Measurements from ENCODE around the gene DICER1. TPM values are rescaled to one million over a fixed set of nuclear protein-coding genes. Genes with fewer than 3 reads are reported as not detected.

DICER1 gene
- total RNA-seq, 1 donor from 2014 or later = 64.0 TPM

- no peak overlapping the region for H3K27ac Mint-ChIP-seq
Observed at GRCh38 chr14:95193081-95193480, 35.8 kb upstream of the DICER1 start.

DNA sequence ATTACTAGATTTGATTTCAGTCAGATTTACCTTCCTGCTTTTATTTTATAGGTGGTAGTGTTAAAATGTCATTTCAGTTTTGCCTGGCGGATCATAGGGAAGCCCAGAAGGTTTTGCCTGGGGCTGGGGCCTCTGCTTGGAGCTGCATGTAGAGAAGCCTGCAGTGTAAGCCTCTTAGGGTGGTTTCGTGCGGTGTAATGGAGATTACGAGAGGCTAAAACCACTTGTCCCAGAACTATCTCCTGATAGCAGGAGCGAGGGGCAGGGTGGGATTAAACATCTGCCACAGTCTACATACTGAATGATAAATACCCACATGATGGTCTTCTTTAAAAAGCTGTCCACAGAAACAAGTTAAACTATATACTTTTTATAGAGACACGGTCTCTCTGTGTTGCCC, 35.0 kb upstream of the DICER1 start:
- intact Hi-C loops (cut with micrococcal nuclease) = no loop called here
- Mint-ChIP-seq H3K4me1 (ENCODE audit: low read depth) (peaks cover 2% of the 10 kb centered on the region), H3K27me3 (ENCODE audit: low read depth) (peaks cover 12% of the 10 kb centered on the region), H3K4me3 (ENCODE audit: low read depth) (no peak overlapping the region), H3K27ac (no peak overlapping the region), H3K9me3 (peaks cover 6% of the 10 kb centered on the region), H3K36me3 (ENCODE audit: low read depth) (no peaks in the 10 kb centered on the region)
- DNase-seq (ENCODE audit: low spot score) = no peak

More at GRCh38 chr14:95193081-95193480, 35.8 kb upstream of the DICER1 start:
- no peak overlapping the region for H3K4me3 Mint-ChIP-seq (ENCODE audit: low read depth)
- DNase-seq (ENCODE audit: low spot score) = no peak
- peaks cover 4% of the 10 kb centered on the region for H3K9me3 Mint-ChIP-seq
- peaks cover 2% of the 10 kb centered on the region for H3K4me1 Mint-ChIP-seq (ENCODE audit: low read depth)
- no peaks in the 10 kb centered on the region for H3K36me3 Mint-ChIP-seq (ENCODE audit: low read depth)
- intact Hi-C loops (cut with micrococcal nuclease) = no loop called here
- H3K27me3 Mint-ChIP-seq (ENCODE audit: low read depth) = peaks cover 12% of the 10 kb centered on the region

GRCh38 chr14:95191445-95192199, 34.3 kb upstream of the DICER1 start:
- intact Hi-C loops (cut with micrococcal nuclease) = no loop called here
- Mint-ChIP-seq H3K27me3 (ENCODE audit: low read depth) (peaks cover 12% of the 10 kb centered on the region), H3K9me3 (peaks cover 6% of the 10 kb centered on the region)

GRCh38 chr14:95190857-95191256, 33.5 kb upstream of the DICER1 start:
- Mint-ChIP-seq H3K27ac (no peak overlapping the region), H3K27me3 (ENCODE audit: low read depth) (peaks cover 14% of the 10 kb centered on the region)
- intact Hi-C loops (cut with micrococcal nuclease) = no loop called here

More at GRCh38 chr14:95191445-95192199, 34.3 kb upstream of the DICER1 start:
- no peaks in the 10 kb centered on the region for H3K36me3 Mint-ChIP-seq (ENCODE audit: low read depth)
- no peak overlapping the region for H3K4me3 Mint-ChIP-seq (ENCODE audit: low read depth)
- H3K27ac Mint-ChIP-seq = no peak overlapping the region
- DNase-seq (ENCODE audit: low spot score) = no peak
- peaks cover 2% of the 10 kb centered on the region for H3K4me1 Mint-ChIP-seq (ENCODE audit: low read depth)

GRCh38 chr14:95190346-95190840, 33.1 kb upstream of the DICER1 start:
- Mint-ChIP-seq H3K27ac (no peak overlapping the region), H3K9me3 (peaks cover 6% of the 10 kb centered on the region), H3K27me3 (ENCODE audit: low read depth) (peaks cover 16% of the 10 kb centered on the region), H3K4me3 (ENCODE audit: low read depth) (no peak overlapping the region), H3K36me3 (ENCODE audit: low read depth) (no peaks in the 10 kb centered on the region), H3K4me1 (ENCODE audit: low read depth) (peaks cover 3% of the 10 kb centered on the region)
- intact Hi-C loops (cut with micrococcal nuclease) = no loop called here
- DNase-seq (ENCODE audit: low spot score) = no peak

More at GRCh38 chr14:95190857-95191256, 33.5 kb upstream of the DICER1 start:
- Mint-ChIP-seq H3K9me3 (peaks cover 6% of the 10 kb centered on the region), H3K4me1 (ENCODE audit: low read depth) (peaks cover under 1% of the 10 kb centered on the region), H3K4me3 (ENCODE audit: low read depth) (no peak overlapping the region), H3K36me3 (ENCODE audit: low read depth) (no peaks in the 10 kb centered on the region)
- DNase-seq (ENCODE audit: low spot score) = no peak

- intact Hi-C loops (cut with micrococcal nuclease) = no loop called here
- Mint-ChIP-seq H3K9me3 (peaks cover 6% of the 10 kb centered on the region), H3K27ac (no peak overlapping the region), H3K36me3 (ENCODE audit: low read depth) (no peaks in the 10 kb centered on the region), H3K4me1 (ENCODE audit: low read depth) (peaks cover 4% of the 10 kb centered on the region), H3K27me3 (ENCODE audit: low read depth) (peaks cover 19% of the 10 kb centered on the region), H3K4me3 (ENCODE audit: low read depth) (no peak overlapping the region)
- no peak for DNase-seq (ENCODE audit: low spot score)
Observed at GRCh38 chr14:95189367-95190132, 32.2 kb upstream of the DICER1 start.

DNA sequence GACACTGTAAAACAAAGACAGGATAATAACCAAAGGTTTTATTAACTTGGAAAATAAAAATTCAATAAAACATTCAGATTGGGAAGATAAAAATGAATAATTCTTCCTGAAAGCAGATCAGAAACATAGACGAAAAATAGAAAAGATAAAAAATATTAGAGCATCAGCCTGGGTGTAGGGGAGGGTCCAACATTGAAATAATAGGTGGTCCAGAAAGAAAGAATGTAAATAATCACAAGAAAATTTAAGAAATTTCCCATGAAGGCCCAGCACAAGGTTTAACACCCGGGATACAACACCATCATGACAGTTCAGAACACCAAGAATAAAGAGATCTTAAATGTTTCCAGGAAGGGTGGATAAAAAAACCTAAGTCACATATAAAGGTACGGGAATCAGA, 31.1 kb upstream of the DICER1 start:
- DNase-seq (ENCODE audit: low spot score) = no peak
- Mint-ChIP-seq H3K27me3 (ENCODE audit: low read depth) (peaks cover 22% of the 10 kb centered on the region), H3K36me3 (ENCODE audit: low read depth) (no peaks in the 10 kb centered on the region), H3K27ac (no peak overlapping the region), H3K4me3 (ENCODE audit: low read depth) (no peak overlapping the region), H3K4me1 (ENCODE audit: low read depth) (peaks cover 4% of the 10 kb centered on the region), H3K9me3 (peaks cover 6% of the 10 kb centered on the region)
- intact Hi-C loops (cut with micrococcal nuclease) = no loop called here

GRCh38 chr14:95185767-95186392, 28.6 kb upstream of the DICER1 start:
- H3K4me3 Mint-ChIP-seq (ENCODE audit: low read depth) = no peak overlapping the region
- DNase-seq (ENCODE audit: low spot score) = no peak
- H3K27me3 Mint-ChIP-seq (ENCODE audit: low read depth) = peaks cover 22% of the 10 kb centered on the region
- H3K36me3 Mint-ChIP-seq (ENCODE audit: low read depth) = no peaks in the 10 kb centered on the region
- H3K27ac Mint-ChIP-seq = no peak overlapping the region
- intact Hi-C loops (cut with micrococcal nuclease) = no loop called here
- peaks cover 4% of the 10 kb centered on the region for H3K4me1 Mint-ChIP-seq (ENCODE audit: low read depth)
- H3K9me3 Mint-ChIP-seq = peaks cover 6% of the 10 kb centered on the region

DNA sequence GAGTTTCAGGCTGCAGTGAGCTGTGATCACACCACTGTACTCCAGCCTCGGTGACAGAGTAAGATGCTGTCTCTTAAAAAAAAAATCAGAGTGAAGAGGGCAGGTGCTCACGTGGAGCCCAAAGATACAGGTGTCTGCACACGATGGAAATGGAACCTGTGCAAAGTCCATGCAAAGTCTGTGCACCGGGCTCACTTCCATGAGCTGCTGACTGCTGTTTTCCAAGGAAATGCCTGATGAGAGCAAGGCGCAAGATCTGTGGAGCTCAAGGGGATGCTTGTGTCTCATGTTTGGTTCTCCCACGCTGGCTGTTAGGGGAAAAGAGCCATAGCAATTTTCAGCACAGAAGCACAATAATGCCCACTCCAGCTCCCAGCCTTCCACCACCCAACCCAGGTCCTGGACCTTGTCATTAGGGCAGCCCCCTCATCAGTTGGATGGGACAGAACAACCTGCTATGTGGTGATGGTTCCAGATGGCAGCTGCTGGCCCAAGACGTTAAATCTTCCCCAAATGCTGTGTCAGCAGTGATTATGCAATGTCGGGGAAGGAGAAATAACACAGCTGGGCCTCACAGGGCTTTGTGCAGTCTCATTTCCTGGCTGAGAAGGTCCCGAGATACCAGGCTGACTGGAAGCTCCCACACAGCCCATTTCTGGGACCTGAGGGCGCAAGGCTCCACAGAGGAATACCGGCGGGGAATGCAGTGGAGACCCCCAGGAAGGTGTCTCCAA, 27.9 kb upstream of the DICER1 start:
- Mint-ChIP-seq H3K4me1 (ENCODE audit: low read depth) (peaks cover 4% of the 10 kb centered on the region), H3K9me3 (peaks cover 6% of the 10 kb centered on the region), H3K4me3 (ENCODE audit: low read depth) (no peak overlapping the region), H3K27me3 (ENCODE audit: low read depth) (peaks cover 22% of the 10 kb centered on the region), H3K36me3 (ENCODE audit: low read depth) (no peaks in the 10 kb centered on the region), H3K27ac (no peak overlapping the region)
- DNase-seq (ENCODE audit: low spot score) = no peak
- intact Hi-C loops (cut with micrococcal nuclease) = no loop called here

DNA sequence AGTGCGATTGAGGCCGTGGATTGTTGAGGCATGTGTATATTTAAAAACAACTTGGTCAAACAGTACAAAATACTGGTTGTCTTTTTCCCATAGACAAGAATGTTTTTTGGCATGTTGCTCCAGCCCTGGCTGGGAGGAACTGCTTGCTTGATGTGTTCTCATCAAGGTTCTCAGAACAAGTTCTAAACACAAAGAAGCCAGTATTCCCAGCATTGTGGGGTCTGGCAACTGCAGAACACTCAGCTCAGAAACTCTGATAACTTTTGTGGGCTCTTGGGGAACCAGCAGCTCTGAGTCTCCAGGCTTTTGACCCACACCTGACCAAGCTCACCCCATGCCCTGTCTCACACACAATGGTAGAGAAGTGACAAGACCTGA, 27.1 kb upstream of the DICER1 start:
- Mint-ChIP-seq H3K27ac (no peak overlapping the region), H3K36me3 (ENCODE audit: low read depth) (no peaks in the 10 kb centered on the region), H3K4me1 (ENCODE audit: low read depth) (peaks cover 4% of the 10 kb centered on the region), H3K4me3 (ENCODE audit: low read depth) (no peak overlapping the region), H3K9me3 (peaks cover 6% of the 10 kb centered on the region), H3K27me3 (ENCODE audit: low read depth) (peaks cover 17% of the 10 kb centered on the region)
- no peak for DNase-seq (ENCODE audit: low spot score)
- intact Hi-C loops (cut with micrococcal nuclease) = no loop called here

DNA sequence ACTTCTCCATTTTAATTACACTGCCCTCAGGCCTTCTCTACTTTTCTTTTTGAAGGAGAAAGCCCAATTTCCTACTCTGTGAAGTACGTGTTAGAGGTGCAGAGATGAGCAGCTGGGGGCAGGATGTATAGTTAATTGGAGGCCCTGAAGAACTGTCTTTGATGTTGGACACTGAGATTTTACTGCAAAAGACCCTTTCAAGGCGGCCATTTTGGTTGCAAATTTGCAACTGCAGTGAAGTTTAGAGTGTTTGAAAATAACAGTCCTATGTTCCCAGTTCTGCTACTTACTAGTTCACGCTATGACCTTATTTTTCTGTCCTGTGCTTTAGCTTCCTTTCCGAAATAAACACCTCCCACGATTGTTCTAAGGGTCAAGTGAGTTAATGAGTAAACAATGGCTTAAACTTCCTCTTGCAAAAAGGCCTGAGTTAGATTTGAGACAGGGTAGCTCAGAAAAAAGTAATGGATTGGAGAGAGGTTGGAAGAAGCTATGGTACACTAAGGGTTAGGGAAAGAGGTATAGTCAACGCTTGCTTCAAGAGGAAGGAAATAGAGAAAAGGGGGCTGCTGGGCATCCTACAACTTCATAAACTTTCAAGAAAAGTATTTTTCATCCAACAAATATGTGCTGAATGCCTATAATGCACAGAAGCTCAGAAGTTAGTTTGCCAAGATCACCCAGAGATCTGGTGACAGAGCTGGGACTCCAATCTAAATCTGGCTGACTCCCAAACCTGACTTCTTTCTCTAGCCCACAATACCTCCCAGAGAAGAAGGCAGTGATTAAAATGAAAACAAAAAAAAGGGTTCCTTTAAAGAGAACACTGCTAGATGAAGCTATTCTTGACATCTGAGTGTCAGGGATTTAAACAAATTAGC, 26.4 kb upstream of the DICER1 start:
- Mint-ChIP-seq H3K9me3 (peaks cover 6% of the 10 kb centered on the region), H3K27ac (no peak overlapping the region), H3K4me3 (ENCODE audit: low read depth) (no peak overlapping the region), H3K4me1 (ENCODE audit: low read depth) (peaks cover 4% of the 10 kb centered on the region), H3K36me3 (ENCODE audit: low read depth) (no peaks in the 10 kb centered on the region), H3K27me3 (ENCODE audit: low read depth) (peaks cover 16% of the 10 kb centered on the region)
- intact Hi-C loops (cut with micrococcal nuclease) = no loop called here
- DNase-seq (ENCODE audit: low spot score) = no peak

GRCh38 chr14:95183082-95183481, 25.8 kb upstream of the DICER1 start:
- no peak overlapping the region for H3K4me3 Mint-ChIP-seq (ENCODE audit: low read depth)
- H3K9me3 Mint-ChIP-seq = peaks cover 2% of the 10 kb centered on the region
- intact Hi-C loops (cut with micrococcal nuclease) = no loop called here
- H3K4me1 Mint-ChIP-seq (ENCODE audit: low read depth) = peaks cover 4% of the 10 kb centered on the region
- no peaks in the 10 kb centered on the region for H3K36me3 Mint-ChIP-seq (ENCODE audit: low read depth)
- H3K27me3 Mint-ChIP-seq (ENCODE audit: low read depth) = peaks cover 16% of the 10 kb centered on the region
- H3K27ac Mint-ChIP-seq = no peak overlapping the region
- no peak for DNase-seq (ENCODE audit: low spot score)

Measured in activated T-helper 2 cell treated with anti-CD3 and anti-CD28 coated beads, Interferon-gamma antibody, Interleukin-2, Interleukin-4, amounts not matched to agents 10 μg/mL and 5 μg/mL and 100 μg/mL, durations not matched to agents 14 hours and 24 hours and 36 hours (primary cell).